ENCODE results near the gene FBXO44.

- TF ChIP-seq, protein P1, sequence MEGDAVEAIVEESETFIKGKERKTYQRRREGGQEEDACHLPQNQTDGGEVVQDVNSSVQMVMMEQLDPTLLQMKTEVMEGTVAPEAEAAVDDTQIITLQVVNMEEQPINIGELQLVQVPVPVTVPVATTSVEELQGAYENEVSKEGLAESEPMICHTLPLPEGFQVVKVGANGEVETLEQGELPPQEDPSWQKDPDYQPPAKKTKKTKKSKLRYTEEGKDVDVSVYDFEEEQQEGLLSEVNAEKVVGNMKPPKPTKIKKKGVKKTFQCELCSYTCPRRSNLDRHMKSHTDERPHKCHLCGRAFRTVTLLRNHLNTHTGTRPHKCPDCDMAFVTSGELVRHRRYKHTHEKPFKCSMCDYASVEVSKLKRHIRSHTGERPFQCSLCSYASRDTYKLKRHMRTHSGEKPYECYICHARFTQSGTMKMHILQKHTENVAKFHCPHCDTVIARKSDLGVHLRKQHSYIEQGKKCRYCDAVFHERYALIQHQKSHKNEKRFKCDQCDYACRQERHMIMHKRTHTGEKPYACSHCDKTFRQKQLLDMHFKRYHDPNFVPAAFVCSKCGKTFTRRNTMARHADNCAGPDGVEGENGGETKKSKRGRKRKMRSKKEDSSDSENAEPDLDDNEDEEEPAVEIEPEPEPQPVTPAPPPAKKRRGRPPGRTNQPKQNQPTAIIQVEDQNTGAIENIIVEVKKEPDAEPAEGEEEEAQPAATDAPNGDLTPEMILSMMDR (IDR thresholded peaks at IDR 0.05) = peak in 1 of 7 experiments; percentile 5
- no peak for TF ChIP-seq POLR2A (IDR thresholded peaks at IDR 0.05)
Observed at GRCh38 chr1:11664336-11665065, 9.8 kb downstream of the FBXO44 start.

Measured in body of pancreas (tissue), 4 donors.